ENCODE measurements around the gene CHRNG. TPM values are rescaled to one million over a fixed set of nuclear protein-coding genes. Genes with fewer than 3 reads are reported as not detected.

CHRNG gene
- polyA plus RNA-seq, 1 experiment: not detected

DNA sequence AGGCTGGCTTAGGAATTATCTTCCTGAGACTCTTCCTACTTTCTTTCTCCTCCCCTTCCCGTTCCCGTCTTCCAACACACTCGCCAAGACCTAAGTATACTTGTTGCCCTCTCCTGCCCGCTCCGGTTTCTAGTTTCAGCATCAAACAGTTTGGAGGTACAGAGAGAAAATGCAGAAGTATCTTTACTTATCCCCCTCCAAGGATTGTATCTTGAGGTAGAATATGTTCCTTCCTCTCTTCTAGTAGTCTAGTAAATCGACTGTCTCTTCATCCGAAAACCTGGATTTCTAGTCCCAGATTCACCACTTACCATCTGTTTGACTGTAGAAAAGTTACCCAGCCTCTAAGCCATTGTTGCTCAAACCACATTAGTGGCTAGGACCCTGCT is 11.8 kb downstream of the CHRNG start:
- H3K4me3 ChIP-seq (ENCODE audit: low read depth, low read length): peak overlapping the region; percentile 89
- H3K27me3 ChIP-seq (ENCODE audit: control insufficient read depth, insufficient read depth, low read length): no peaks in the 10 kb centered on the region
- peak; percentile 7 for DNase-seq (ENCODE audit: low read depth)
- TF ChIP-seq, protein P1, sequence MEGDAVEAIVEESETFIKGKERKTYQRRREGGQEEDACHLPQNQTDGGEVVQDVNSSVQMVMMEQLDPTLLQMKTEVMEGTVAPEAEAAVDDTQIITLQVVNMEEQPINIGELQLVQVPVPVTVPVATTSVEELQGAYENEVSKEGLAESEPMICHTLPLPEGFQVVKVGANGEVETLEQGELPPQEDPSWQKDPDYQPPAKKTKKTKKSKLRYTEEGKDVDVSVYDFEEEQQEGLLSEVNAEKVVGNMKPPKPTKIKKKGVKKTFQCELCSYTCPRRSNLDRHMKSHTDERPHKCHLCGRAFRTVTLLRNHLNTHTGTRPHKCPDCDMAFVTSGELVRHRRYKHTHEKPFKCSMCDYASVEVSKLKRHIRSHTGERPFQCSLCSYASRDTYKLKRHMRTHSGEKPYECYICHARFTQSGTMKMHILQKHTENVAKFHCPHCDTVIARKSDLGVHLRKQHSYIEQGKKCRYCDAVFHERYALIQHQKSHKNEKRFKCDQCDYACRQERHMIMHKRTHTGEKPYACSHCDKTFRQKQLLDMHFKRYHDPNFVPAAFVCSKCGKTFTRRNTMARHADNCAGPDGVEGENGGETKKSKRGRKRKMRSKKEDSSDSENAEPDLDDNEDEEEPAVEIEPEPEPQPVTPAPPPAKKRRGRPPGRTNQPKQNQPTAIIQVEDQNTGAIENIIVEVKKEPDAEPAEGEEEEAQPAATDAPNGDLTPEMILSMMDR (IDR thresholded peaks at IDR 0.05; ENCODE audit: insufficient read depth, low read depth, low read length): no peak
- CTCF ChIA-PET: no interaction called here
- POLR2A ChIA-PET: interaction anchor here (0.6 kb wide), 1 partner anchor 11 kb away, joined by 3 read pairs; no protein-coding TSS in a partner anchor
- H3K36me3 ChIP-seq (ENCODE audit: control insufficient read depth, insufficient read depth, low read length): peaks cover 3% of the 10 kb centered on the region; the same call in 1 of the 2 replicates

DNA sequence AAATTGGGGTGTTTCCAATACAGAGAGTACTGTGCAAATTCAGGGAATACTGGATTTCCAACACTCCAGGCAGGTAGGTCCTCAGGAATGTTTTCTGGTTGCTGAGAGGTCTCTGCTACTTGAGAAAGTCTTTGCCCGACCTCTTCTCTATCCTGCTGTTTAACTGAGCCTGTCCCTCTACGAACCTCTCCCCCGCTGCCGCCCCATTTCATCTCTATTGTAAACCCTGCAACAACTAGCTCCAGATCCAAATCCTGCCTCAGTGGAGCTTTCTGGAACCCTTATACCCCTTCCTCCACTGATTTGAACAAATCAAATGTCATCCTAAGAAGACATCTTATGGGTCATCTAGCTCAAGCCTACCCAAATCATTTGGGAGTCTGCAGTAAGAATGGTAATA is 12.3 kb downstream of the CHRNG start:
- ChIA-PET POLR2A (interaction anchor here (0.6 kb wide), 1 partner anchor 10 kb away, joined by 3 read pairs; no protein-coding TSS in a partner anchor), CTCF (no interaction called here)
- TF ChIP-seq, protein P1 (IDR thresholded peaks at IDR 0.05; ENCODE audit: insufficient read depth, low read depth, low read length): no peak
- no peak for DNase-seq (ENCODE audit: low read depth)
- Histone ChIP-seq H3K4me3 (ENCODE audit: low read depth, low read length) (peak overlapping the region; percentile 89), H3K27me3 (ENCODE audit: control insufficient read depth, insufficient read depth, low read length) (no peaks in the 10 kb centered on the region), H3K36me3 (ENCODE audit: control insufficient read depth, insufficient read depth, low read length) (peaks cover 2% of the 10 kb centered on the region; the same call in 1 of the 2 replicates)

DNA sequence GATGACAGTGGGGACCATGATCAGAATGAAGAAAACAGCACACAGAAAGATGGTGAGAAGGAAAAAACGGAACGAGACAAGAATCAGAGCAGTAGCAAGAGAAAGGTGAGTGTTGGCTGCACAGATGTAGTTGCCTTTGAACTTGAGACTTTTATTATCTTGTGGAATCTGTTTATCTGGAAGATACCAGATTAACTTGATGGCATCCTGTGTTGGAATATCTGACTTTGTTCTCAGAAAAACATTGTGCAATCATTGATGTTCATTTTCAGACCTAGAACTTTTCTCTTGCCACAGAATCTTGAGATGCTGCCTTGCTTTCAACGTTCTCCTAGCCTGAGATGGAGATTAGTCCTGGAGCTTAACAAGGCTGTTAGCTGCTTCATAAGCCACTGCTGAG is 16.9 kb downstream of the CHRNG start:
- Histone ChIP-seq H3K36me3 (ENCODE audit: control insufficient read depth, insufficient read depth, low read length) (no peaks in the 10 kb centered on the region; the same call in 1 of the 2 replicates), H3K27me3 (ENCODE audit: control insufficient read depth, insufficient read depth, low read length) (no peaks in the 10 kb centered on the region), H3K4me3 (ENCODE audit: low read depth, low read length) (no peak overlapping the region)
- no peak for DNase-seq (ENCODE audit: low read depth)
- ChIA-PET CTCF (no interaction called here), POLR2A (no interaction called here)
- TF ChIP-seq, protein P1 (IDR thresholded peaks at IDR 0.05; ENCODE audit: insufficient read depth, low read depth, low read length): no peak

DNA sequence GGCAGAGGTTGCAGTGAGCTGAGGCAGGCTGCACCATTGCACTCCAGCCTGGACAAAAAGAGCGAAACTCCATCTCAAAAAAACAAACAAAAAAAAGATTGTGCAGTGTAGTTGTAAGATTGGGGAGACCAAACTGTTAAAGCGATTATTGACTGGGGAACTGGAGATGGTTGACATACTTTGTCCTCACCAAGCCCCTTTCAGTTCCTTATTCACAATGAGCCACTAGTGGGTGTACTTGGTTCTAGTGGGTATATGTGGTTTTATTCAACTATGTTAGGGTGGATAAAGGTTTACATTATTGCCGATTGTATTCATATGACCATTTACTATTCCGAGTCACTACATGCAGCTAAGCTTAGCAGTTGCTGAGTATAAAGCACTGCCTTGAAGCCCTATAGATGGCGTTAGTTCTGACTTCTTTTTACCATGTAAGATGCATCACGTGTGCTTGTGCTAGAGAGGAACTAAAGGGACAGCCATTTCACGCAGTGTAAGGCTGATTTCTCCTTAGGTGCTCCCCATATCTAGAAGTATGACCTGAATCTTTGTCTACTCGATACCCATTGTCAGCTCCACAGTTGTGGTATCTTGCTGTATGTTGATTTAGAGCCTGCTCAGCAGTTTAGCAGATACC is 23.1 kb downstream of the CHRNG start:
- no peak for DNase-seq (ENCODE audit: low read depth)
- Histone ChIP-seq H3K36me3 (ENCODE audit: control insufficient read depth, insufficient read depth, low read length) (peaks cover 16% of the 10 kb centered on the region), H3K27me3 (ENCODE audit: control insufficient read depth, insufficient read depth, low read length) (no peaks in the 10 kb centered on the region), H3K4me3 (ENCODE audit: low read depth, low read length) (no peak overlapping the region)
- TF ChIP-seq, protein P1 (IDR thresholded peaks at IDR 0.05; ENCODE audit: insufficient read depth, low read depth, low read length): no peak
- POLR2A ChIA-PET: interaction anchor here (0.6 kb wide), 2 partner anchors 12 to 18 kb away, joined by 12 to 17 read pairs; partner anchors contain the start of genes EIF4E2 and TIGD1
- CTCF ChIA-PET: interaction anchor here (0.6 kb wide), 1 partner anchor 471 kb away, joined by 4 read pairs; no protein-coding TSS in a partner anchor

DNA sequence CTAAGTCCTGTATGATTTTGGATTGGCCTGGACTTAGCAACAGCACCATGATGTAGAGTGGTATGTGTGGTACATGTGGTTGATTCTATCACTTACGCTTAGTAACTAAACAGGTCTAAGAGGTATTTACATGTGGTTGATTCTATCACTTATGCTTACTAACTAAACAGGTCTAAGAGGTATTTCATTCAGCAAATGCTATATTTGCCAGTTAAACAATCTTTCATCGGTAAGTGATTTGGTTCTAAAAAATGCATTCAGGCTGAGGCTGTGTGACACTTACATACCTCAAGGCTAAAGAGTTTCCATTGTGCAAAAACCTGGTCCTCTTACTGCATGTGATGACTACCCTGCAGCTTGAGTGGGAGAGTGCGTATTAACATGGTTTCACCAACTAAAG is 24.1 kb downstream of the CHRNG start:
- DNase-seq (ENCODE audit: low read depth): no peak
- ChIA-PET POLR2A (no interaction called here), CTCF (no interaction called here)
- TF ChIP-seq, protein P1 (IDR thresholded peaks at IDR 0.05; ENCODE audit: insufficient read depth, low read depth, low read length): no peak
- Histone ChIP-seq H3K4me3 (ENCODE audit: low read depth, low read length) (no peak overlapping the region), H3K36me3 (ENCODE audit: control insufficient read depth, insufficient read depth, low read length) (peaks cover 16% of the 10 kb centered on the region), H3K27me3 (ENCODE audit: control insufficient read depth, insufficient read depth, low read length) (no peaks in the 10 kb centered on the region)

Measured in BJ (cell line).